ENCODE measurements around the gene TMIGD3.

TMIGD3 gene

DNA sequence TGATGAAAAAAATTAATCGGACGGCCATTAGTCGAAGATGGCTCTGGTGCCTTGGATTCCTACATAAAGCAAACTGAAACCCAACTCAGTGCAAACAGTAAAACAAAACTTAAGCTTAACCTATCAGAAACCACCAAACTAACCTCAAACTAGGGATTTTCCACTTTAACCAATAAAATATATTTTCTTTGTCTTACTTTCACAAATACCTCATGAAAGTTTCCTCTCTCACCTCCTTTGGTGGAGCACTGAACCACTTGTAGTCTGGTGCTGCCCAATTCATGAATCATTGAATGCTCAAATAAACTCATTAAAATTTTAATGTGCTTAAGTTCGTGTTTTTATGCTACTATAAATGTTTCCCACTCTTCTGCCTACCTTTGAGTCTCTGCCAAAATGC lies 7.0 kb downstream of the TMIGD3 start:
- Histone ChIP-seq H3K36me3 (ENCODE audit: insufficient read depth, low read length) (no peaks in the 10 kb centered on the region), H3K9me3 (ENCODE audit: control insufficient read depth, insufficient read depth, low read length) (no peaks in the 10 kb centered on the region; the same call in 1 of the 2 replicates), H3K9ac (ENCODE audit: low read depth, low read length) (no peak overlapping the region), H3K4me1 (ENCODE audit: insufficient read depth, low read length) (no peaks in the 10 kb centered on the region)

DNA sequence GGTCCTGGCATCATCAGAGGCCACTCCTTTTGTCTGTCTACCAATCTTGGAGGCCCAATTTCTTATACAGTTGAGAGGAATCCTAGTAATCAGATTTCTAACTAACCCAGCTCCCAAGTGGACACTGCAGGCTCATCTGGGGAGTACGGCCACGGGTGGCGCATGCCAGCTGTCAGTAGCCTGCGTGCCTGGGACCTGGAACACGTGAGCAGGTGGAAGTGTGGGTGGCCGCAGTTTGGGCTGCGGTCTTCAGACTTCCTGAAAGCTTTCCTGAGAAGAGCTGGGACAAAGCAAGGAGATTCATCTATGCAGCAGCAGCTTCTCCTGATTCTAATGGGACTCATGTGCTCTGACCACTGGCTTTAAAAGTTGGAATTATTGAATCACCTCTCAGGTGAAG lies 12.4 kb downstream of the TMIGD3 start:
- no peaks in the 10 kb centered on the region for H3K9me3 ChIP-seq (ENCODE audit: control insufficient read depth, insufficient read depth, low read length)
- no peaks in the 10 kb centered on the region for H3K4me1 ChIP-seq (ENCODE audit: insufficient read depth, low read length)
- no peaks in the 10 kb centered on the region for H3K36me3 ChIP-seq (ENCODE audit: insufficient read depth, low read length)
- no peak overlapping the region for H3K9ac ChIP-seq (ENCODE audit: low read depth, low read length)

DNA sequence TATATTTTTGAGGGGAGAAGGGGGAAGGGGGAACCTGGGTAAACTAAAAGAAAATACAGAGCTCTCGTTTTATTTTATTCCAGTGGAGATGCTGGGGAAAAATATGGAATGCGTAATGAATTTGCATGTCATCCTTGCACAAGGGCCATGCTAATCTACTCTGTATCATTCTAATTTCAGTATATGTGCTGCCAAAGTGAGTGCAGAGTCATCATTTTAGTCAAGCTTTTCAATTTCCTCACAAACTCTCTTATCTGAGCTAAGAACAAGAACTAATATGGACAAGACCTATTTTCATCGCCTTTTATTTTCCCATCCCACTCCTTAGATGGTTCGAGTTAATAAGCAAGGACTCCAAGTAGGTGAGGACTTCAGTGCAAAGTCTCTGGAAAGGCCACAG lies 13.2 kb downstream of the TMIGD3 start:
- Histone ChIP-seq H3K9ac (ENCODE audit: low read depth, low read length) (no peak overlapping the region), H3K4me1 (ENCODE audit: insufficient read depth, low read length) (no peaks in the 10 kb centered on the region), H3K9me3 (ENCODE audit: control insufficient read depth, insufficient read depth, low read length) (no peaks in the 10 kb centered on the region), H3K36me3 (ENCODE audit: insufficient read depth, low read length) (no peaks in the 10 kb centered on the region)

- Histone ChIP-seq H3K4me1 (ENCODE audit: insufficient read depth, low read length) (no peaks in the 10 kb centered on the region), H3K9ac (ENCODE audit: low read depth, low read length) (no peak overlapping the region)
Observed at GRCh38 chr1:111489604-111490003, 13.8 kb downstream of the TMIGD3 start.

DNA sequence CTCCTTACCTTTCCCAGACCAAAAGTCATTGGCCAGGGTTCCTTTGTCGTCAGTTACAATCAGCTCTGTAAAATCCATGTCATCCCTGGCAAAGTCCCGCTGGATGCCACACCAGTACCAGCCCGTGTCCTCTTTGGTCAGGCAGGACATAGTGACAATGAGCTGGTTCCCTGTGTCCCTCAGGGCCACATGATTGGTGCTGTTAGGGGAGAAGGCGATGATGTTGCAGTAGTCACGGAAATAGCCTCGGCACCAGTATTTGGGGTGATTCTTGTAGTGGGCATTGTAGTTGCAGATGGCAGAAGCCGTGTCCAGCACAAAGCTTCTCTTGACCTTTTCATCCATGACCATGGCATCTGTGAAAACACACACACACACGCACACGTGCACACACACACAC lies 14.8 kb downstream of the TMIGD3 start:
- Histone ChIP-seq H3K9ac (ENCODE audit: low read depth, low read length) (no peak overlapping the region), H3K36me3 (ENCODE audit: insufficient read depth, low read length) (no peaks in the 10 kb centered on the region), H3K4me1 (ENCODE audit: insufficient read depth, low read length) (no peaks in the 10 kb centered on the region), H3K9me3 (ENCODE audit: control insufficient read depth, insufficient read depth, low read length) (no peaks in the 10 kb centered on the region)

More at GRCh38 chr1:111489604-111490003, 13.8 kb downstream of the TMIGD3 start:
- no peaks in the 10 kb centered on the region for H3K9me3 ChIP-seq (ENCODE audit: control insufficient read depth, insufficient read depth, low read length)
- H3K36me3 ChIP-seq (ENCODE audit: insufficient read depth, low read length), result no peaks in the 10 kb centered on the region

GRCh38 chr1:111487133-111487532 lies 16.3 kb downstream of the TMIGD3 start:
- Histone ChIP-seq H3K9me3 (ENCODE audit: control insufficient read depth, insufficient read depth, low read length) (no peaks in the 10 kb centered on the region), H3K4me1 (ENCODE audit: insufficient read depth, low read length) (no peaks in the 10 kb centered on the region), H3K36me3 (ENCODE audit: insufficient read depth, low read length) (no peaks in the 10 kb centered on the region), H3K9ac (ENCODE audit: low read depth, low read length) (no peak overlapping the region)

- Histone ChIP-seq H3K4me1 (ENCODE audit: insufficient read depth, low read length) (no peaks in the 10 kb centered on the region), H3K9me3 (ENCODE audit: control insufficient read depth, insufficient read depth, low read length) (no peaks in the 10 kb centered on the region), H3K36me3 (ENCODE audit: insufficient read depth, low read length) (no peaks in the 10 kb centered on the region), H3K9ac (ENCODE audit: low read depth, low read length) (no peak overlapping the region)
Observed at GRCh38 chr1:111486431-111486830, 17.0 kb downstream of the TMIGD3 start.

DNA sequence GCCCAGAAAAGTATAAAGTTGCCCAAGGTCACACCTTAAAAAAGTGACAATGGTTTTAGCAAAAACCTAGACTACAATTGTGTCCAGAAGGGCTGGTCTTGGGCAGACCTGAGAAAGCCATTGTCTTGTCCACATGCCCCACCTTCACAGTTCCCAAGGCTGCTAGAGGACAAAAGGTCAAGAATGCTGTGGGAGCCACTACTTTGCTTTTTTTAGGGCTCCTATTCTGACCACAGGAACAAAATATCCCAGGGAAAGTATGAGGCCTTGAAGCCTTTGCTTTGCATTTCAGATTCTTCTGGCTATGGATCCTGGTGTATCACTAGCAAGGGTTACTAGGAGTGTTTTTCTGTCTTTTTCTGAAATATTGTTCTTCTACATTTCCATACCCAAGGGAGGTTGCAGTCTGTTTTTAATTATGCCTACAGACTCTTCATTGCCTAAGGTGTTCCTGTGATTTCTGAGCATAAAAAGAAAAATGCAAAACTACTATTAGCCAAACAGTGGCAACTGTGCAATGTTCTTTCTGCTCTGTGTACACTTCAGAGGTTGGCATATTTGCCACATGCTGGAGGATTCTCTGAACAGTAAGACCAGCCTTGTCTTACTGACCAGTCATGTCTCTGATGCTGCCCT lies 18.9 kb downstream of the TMIGD3 start:
- Histone ChIP-seq H3K9ac (ENCODE audit: low read depth, low read length) (no peak overlapping the region), H3K4me1 (ENCODE audit: insufficient read depth, low read length) (no peaks in the 10 kb centered on the region), H3K36me3 (ENCODE audit: insufficient read depth, low read length) (no peaks in the 10 kb centered on the region), H3K9me3 (ENCODE audit: control insufficient read depth, insufficient read depth, low read length) (no peaks in the 10 kb centered on the region)

DNA sequence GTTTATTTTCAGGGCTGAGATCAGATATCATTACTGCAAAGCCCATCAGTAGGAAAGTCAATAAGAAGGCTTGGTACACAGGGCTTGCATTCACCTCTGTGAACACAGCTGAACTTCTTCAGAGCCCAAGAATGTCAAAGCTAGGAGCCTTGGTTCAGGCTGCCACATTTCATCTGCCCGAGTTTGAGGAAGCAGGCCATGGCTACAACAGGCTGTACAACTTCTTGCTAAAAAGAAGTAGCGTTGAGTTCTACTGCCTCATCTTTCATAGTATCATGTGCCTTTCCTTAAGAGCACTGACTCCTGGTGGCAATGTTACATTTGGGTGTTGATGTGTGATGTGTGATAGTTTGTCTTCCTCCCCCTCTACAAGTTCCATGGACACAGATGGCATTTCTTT lies 19.6 kb downstream of the TMIGD3 start:
- no peaks in the 10 kb centered on the region for H3K9me3 ChIP-seq (ENCODE audit: control insufficient read depth, insufficient read depth, low read length)
- H3K36me3 ChIP-seq (ENCODE audit: insufficient read depth, low read length), result no peaks in the 10 kb centered on the region
- H3K9ac ChIP-seq (ENCODE audit: low read depth, low read length), result no peak overlapping the region
- no peaks in the 10 kb centered on the region for H3K4me1 ChIP-seq (ENCODE audit: insufficient read depth, low read length)

GRCh38 chr1:111483166-111483565 lies 20.3 kb downstream of the TMIGD3 start:
- Histone ChIP-seq H3K9me3 (ENCODE audit: control insufficient read depth, insufficient read depth, low read length) (no peaks in the 10 kb centered on the region), H3K4me1 (ENCODE audit: insufficient read depth, low read length) (no peaks in the 10 kb centered on the region), H3K36me3 (ENCODE audit: insufficient read depth, low read length) (no peaks in the 10 kb centered on the region), H3K9ac (ENCODE audit: low read depth, low read length) (no peak overlapping the region)

DNA sequence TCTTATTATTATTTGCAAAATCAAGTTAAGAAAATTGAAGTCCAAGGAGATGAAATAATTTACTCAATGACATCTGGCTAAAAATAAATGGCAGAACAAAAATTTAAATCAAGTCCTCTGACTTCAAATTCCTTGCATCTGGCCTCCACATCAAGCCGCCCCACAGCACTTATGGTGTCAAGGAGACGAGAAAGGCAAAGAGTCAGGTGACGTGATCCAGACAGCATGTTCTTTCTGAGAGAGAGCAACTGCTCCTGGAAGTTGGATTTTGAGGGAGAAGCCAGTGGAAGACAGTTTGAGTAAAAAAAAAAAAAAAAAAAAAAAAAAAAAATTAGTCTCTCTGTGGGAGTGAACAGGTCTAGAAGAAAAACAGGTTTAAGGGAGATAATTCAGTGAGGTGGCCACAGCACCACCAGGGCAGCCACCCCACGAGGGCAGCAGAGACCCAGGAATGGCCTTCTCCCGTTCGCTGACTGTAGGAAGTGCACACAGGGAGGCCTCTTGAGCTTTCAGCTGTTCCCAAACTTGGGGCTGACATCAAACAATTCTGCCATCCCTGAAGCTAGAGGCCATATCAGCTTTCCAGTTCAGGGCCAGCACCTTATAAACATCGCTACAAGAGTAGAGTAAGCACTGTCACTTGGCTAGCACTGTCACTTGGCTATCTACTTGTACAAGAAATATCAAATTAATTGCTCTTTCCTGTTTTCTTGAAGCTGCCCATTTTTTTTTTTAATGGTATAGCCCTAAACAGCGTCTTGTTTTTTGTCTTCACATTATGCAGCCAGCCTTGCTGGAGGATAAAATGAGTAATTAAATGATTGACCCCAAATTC lies 21.8 kb downstream of the TMIGD3 start:
- Histone ChIP-seq H3K9ac (ENCODE audit: low read depth, low read length) (no peak overlapping the region), H3K9me3 (ENCODE audit: control insufficient read depth, insufficient read depth, low read length) (no peaks in the 10 kb centered on the region), H3K36me3 (ENCODE audit: insufficient read depth, low read length) (no peaks in the 10 kb centered on the region), H3K4me1 (ENCODE audit: insufficient read depth, low read length) (no peaks in the 10 kb centered on the region)

DNA sequence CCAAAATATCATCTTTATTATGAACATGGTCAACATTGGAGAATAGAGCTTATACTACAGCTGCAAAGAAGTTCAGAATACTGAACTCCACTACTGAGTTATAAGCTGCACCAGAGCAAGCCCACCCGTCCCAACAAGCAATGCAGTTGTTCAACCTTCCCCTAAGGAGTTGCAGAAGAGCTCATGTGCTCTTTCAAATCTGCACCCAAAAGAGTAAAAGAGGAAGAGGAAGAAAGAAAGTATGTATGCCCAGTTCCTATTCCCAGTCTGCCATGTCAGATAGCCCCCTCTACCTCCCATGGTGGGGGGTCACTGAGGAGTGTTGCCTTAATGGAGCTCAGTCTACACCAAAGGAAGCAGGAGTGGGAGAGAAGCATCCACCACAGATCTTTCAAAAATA lies 22.8 kb downstream of the TMIGD3 start:
- no peaks in the 10 kb centered on the region for H3K9me3 ChIP-seq (ENCODE audit: control insufficient read depth, insufficient read depth, low read length)
- no peaks in the 10 kb centered on the region for H3K4me1 ChIP-seq (ENCODE audit: insufficient read depth, low read length)
- H3K9ac ChIP-seq (ENCODE audit: low read depth, low read length), result no peak overlapping the region
- H3K36me3 ChIP-seq (ENCODE audit: insufficient read depth, low read length), result no peaks in the 10 kb centered on the region

DNA sequence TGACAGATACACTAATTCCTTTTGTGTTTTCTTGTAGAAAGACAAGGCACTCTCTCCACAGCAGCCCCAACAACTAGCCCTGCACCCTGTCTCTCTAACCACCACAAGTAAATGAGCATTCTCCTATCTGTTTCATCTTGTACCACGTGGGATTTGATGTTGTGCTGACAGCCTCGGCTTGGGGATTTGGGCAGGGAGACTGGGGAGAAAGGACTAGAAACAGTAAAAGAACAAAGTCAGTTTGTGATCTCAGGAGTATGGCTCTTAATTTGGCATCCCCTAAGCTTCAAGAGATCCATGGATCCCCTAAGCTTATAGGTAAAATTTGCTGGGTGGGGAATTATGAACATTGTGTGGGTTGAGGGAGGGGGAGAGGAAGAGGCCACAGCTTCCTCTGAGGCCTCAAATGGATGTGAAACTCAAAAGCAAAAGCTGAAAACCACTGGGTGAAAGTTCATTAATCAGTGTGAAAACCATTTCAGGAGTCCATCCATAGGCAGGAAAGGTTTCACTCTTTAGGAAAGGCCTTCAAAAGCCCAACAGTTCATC lies 26.6 kb downstream of the TMIGD3 start:
- H3K36me3 ChIP-seq (ENCODE audit: insufficient read depth, low read length), result no peaks in the 10 kb centered on the region
- H3K9me3 ChIP-seq (ENCODE audit: control insufficient read depth, insufficient read depth, low read length), result no peaks in the 10 kb centered on the region
- H3K9ac ChIP-seq (ENCODE audit: low read depth, low read length), result no peak overlapping the region
- no peaks in the 10 kb centered on the region for H3K4me1 ChIP-seq (ENCODE audit: insufficient read depth, low read length)

DNA sequence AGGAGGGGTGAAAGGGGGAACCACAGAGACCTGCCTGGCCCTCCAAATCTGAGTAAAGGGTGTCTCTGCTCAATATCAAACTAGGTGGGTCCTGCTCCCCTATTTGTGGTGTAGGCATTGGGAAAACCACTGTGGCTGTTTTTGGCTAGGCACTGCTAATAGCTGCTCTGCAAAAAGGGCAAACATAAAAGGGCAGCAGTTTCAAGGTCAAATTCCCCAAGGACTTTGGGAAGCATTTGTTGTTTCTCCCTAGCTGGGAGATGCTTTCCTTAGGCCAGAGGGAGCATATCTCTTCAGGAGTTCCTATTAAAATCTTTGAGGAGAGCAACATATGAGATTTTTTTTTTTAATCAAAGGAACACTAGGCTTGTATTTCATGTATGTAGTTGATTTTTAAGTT lies 27.2 kb downstream of the TMIGD3 start:
- H3K4me1 ChIP-seq (ENCODE audit: insufficient read depth, low read length), result no peaks in the 10 kb centered on the region

GRCh38 chr1:111475701-111476100 lies 27.7 kb downstream of the TMIGD3 start:
- no peaks in the 10 kb centered on the region for H3K4me1 ChIP-seq (ENCODE audit: insufficient read depth, low read length)
- H3K9ac ChIP-seq (ENCODE audit: low read depth, low read length), result no peak overlapping the region
- H3K9me3 ChIP-seq (ENCODE audit: control insufficient read depth, insufficient read depth, low read length), result no peaks in the 10 kb centered on the region

More for the DNA sequence above, 27.2 kb downstream of the TMIGD3 start:
- no peaks in the 10 kb centered on the region for H3K9me3 ChIP-seq (ENCODE audit: control insufficient read depth, insufficient read depth, low read length)
- no peak overlapping the region for H3K9ac ChIP-seq (ENCODE audit: low read depth, low read length)
- no peaks in the 10 kb centered on the region for H3K36me3 ChIP-seq (ENCODE audit: insufficient read depth, low read length)

More at GRCh38 chr1:111475701-111476100, 27.7 kb downstream of the TMIGD3 start:
- H3K36me3 ChIP-seq (ENCODE audit: insufficient read depth, low read length), result no peaks in the 10 kb centered on the region; the same call in 1 of the 2 replicates

Measured in ES-I3 (cell line).